IPS-18a (cell line): ENCODE results near the gene ATP1B1.
A peak's percentile ranks its signal among the peaks of the same experiment; 100 is the strongest.

Experiments used
- H3K27ac ChIP-seq: one replicate; pipeline ENCODE4 v1.5.1; 2013; ENCODE audit warnings: low read length
- H3K27me3 ChIP-seq: one replicate; pipeline ENCODE4 v1.6.1; 2013; ENCODE audit warnings: mild to moderate bottlenecking, low read length; ENCODE audit not compliant: control insufficient read depth, insufficient read depth
- H3K36me3 ChIP-seq: one replicate; pipeline ENCODE4 v1.6.1; 2013; ENCODE audit warnings: low read depth, low read length; ENCODE audit not compliant: control insufficient read depth
- H3K4me1 ChIP-seq: one replicate; pipeline ENCODE4 v1.6.1; 2013; ENCODE audit warnings: low read depth, low read length; ENCODE audit not compliant: control insufficient read depth
- H3K4me3 ChIP-seq: one replicate; pipeline ENCODE4 v1.5.1; 2013; ENCODE audit warnings: low read length
- H3K9ac ChIP-seq: one replicate; pipeline ENCODE4 v1.6.1; 2013; ENCODE audit warnings: mild to moderate bottlenecking, low read length, moderate library complexity
- H3K9me3 ChIP-seq: one replicate; pipeline ENCODE4 v1.6.1; 2013; ENCODE audit warnings: low read depth, low read length; ENCODE audit not compliant: control insufficient read depth

Gene ATP1B1

DNA sequence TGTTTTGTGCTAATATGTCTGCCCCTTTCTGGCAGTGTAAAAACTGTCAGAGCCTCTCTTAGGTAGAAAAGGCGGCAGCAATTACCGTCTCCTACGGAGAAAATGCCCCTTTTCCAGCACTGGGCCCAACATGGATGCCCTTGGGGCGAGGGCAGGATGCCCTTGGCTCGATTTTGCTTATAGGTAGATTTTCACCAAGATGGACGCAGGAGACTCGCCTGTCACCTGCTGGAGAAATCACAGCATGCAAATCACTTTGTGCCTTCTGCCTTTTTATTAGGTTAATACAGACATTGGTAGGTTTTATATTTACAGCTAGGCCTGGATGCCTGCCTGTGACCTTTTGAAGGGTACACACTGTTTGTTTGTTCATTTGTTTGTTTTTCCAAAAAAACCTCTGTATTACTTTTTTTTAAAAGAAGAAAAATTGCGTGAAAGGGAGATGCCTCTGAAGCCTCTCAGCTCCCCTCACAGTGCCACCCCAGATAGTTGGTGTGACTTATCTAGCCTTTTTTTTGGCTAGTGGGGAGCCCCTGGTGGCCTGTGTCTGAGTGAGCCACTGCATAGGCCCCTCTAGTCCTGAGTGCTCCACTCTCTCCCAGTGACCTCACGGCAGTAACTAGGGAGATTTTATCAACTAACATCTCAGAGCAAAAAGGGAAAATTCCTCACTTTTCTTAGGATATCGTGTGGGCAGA lies 2.5 kb downstream of the ATP1B1 start:
- peaks cover 15% of the 10 kb centered on the region for H3K27me3 ChIP-seq
- H3K9me3 ChIP-seq = no peaks in the 10 kb centered on the region
- peaks cover 32% of the 10 kb centered on the region for H3K4me1 ChIP-seq
- peak overlapping the region; percentile 29 for H3K9ac ChIP-seq
- peak overlapping the region; percentile 99 for H3K4me3 ChIP-seq
- H3K27ac ChIP-seq = peak overlapping the region; percentile 10
- peaks cover 20% of the 10 kb centered on the region for H3K36me3 ChIP-seq

DNA sequence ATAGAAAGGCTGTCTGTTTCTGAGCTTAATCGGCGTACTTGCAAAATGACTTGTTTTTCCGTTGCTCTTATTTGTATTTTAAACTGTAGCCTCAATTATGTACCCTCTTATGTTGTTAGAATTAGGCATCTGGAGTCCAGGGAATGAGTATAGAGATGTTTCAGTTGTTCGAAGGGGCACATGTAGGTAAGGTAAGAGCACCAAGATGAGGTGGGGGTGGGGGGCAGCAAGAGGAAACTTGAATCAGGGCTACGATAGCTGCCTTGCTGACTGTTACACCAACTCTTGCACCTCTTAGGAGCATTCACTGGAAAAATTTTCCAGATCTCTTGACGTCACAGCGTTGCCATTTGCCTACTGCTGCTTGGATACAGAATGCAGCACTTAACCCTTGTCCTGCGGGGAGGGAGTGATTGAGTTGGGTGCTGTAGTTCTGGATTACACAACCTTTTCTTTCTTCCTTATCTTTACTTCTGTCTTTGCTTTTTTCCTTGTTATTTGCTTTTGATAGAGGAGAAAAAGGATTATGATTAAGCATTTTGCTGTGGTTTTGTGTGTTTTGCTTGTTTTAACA lies 3.2 kb downstream of the ATP1B1 start:
- peak overlapping the region; percentile 4 for H3K4me3 ChIP-seq
- H3K27me3 ChIP-seq = peaks cover 8% of the 10 kb centered on the region
- H3K4me1 ChIP-seq = peaks cover 32% of the 10 kb centered on the region
- H3K36me3 ChIP-seq = peaks cover 25% of the 10 kb centered on the region
- peak overlapping the region; percentile 29 for H3K9ac ChIP-seq
- H3K27ac ChIP-seq = no peak overlapping the region
- H3K9me3 ChIP-seq = no peaks in the 10 kb centered on the region

DNA sequence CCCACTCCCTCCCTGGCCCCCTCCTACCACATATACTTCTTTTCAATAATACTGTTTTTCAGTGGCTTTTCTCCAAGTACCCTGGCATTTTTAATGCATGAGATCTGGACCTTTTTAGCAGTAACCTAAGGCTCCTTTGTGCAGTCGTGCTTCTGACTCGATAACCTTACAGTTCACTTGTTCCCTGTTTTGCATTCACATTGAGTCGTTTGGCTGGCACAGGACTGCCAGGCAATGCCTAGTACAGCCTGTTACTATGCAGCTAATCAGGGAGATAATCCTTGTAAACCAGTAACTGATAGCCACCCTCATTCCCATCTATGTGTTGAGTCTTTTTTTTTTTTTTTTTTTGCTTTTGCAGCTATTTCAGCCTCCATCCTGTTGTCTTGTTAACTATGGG lies 3.7 kb downstream of the ATP1B1 start:
- peaks cover 26% of the 10 kb centered on the region for H3K4me1 ChIP-seq
- no peak overlapping the region for H3K4me3 ChIP-seq
- no peak overlapping the region for H3K9ac ChIP-seq

DNA sequence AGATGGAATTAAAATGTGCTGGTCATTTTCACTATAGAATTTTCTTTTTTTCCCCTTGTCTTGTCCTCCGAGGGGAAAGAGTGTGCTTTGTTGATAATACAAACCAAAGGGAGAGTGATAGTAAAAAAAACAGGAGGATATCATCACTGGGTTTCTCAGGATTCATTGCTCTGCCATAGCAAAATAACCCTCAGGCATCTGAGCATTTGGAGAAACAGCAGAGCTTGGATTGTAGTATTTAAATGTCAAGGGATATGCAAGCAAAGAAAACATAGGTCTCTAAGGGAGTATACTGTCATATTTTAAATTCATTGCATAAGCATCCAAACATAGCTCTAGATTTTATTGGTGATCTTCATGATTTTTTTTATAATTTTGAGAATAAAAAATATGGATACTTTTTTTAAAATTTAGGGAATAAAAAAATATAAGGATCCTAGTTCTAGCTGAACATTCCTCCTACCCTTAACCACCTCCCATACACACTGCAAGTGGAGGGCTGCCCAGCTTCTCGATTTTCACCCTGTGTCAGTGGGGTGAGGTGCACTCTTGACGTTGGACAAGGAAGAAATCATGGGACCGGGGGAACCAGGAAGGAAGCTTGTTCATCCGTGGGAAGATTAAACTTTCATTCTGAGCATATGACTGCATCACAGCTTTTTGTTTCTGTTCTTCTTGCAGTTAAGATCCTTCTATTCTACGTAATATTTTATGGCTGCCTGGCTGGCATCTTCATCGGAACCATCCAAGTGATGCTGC lies 4.4 kb downstream of the ATP1B1 start:
- no peak overlapping the region for H3K9ac ChIP-seq
- H3K27me3 ChIP-seq = peaks cover 5% of the 10 kb centered on the region
- H3K4me1 ChIP-seq = peaks cover 25% of the 10 kb centered on the region
- no peaks in the 10 kb centered on the region for H3K9me3 ChIP-seq
- no peak overlapping the region for H3K4me3 ChIP-seq
- no peak overlapping the region for H3K27ac ChIP-seq
- peaks cover 25% of the 10 kb centered on the region for H3K36me3 ChIP-seq

More for the DNA sequence above, 3.7 kb downstream of the ATP1B1 start:
- peaks cover 25% of the 10 kb centered on the region for H3K36me3 ChIP-seq
- H3K27me3 ChIP-seq = peaks cover 5% of the 10 kb centered on the region
- no peaks in the 10 kb centered on the region for H3K9me3 ChIP-seq
- H3K27ac ChIP-seq = no peak overlapping the region

DNA sequence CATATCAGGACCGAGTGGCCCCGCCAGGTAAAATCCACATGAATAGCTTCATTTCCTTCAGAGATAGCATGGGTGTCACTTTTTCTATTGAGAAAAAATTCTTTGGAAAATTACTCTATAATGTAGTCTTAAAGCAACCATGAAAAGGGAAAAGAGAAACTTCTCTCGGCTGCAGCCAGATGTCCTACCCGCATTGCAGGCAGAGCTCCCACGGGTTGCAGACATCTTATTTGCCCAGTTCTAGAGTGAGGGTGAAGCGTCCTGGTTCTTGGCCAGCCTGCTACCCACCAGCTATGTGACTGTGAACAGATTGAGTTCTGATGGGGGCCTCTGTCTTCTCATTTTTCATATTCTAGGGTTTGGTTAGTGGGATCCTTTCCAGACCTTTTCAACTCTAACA lies 5.0 kb downstream of the ATP1B1 start:
- H3K9me3 ChIP-seq = no peaks in the 10 kb centered on the region
- peaks cover 5% of the 10 kb centered on the region for H3K27me3 ChIP-seq
- peaks cover 25% of the 10 kb centered on the region for H3K4me1 ChIP-seq
- H3K9ac ChIP-seq = no peak overlapping the region
- no peak overlapping the region for H3K27ac ChIP-seq
- no peak overlapping the region for H3K4me3 ChIP-seq
- H3K36me3 ChIP-seq = peaks cover 25% of the 10 kb centered on the region

DNA sequence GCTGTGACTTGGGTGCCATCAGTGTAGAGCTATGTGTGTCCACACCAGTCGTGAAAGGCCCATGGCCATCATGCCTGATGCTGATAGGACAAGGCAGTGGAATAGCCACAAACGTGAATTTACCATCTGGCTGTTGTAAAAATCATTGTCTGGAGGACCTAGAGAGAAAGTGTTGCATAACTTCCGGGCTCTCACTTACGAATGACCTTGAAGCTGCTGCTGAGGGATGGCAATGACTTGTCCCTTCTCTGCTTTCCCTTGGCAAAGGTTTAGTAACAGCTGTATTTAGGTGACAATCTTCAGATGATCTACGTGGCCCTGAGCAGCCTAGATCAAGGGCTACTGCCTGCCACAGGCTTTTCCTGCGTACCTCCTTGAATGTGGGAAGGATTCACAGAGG lies 5.8 kb downstream of the ATP1B1 start:
- H3K9me3 ChIP-seq = no peaks in the 10 kb centered on the region
- H3K4me1 ChIP-seq = peaks cover 25% of the 10 kb centered on the region
- H3K36me3 ChIP-seq = peaks cover 29% of the 10 kb centered on the region
- no peak overlapping the region for H3K9ac ChIP-seq
- peaks cover 4% of the 10 kb centered on the region for H3K27me3 ChIP-seq
- no peak overlapping the region for H3K27ac ChIP-seq
- no peak overlapping the region for H3K4me3 ChIP-seq

GRCh38 chr1:169113613-169114119 lies 7.2 kb downstream of the ATP1B1 start:
- H3K9ac ChIP-seq = peak overlapping the region; percentile 6
- peak overlapping the region; percentile 29 for H3K4me3 ChIP-seq
- H3K27ac ChIP-seq = peak overlapping the region; percentile 46
- no peaks in the 10 kb centered on the region for H3K27me3 ChIP-seq
- H3K9me3 ChIP-seq = no peaks in the 10 kb centered on the region
- H3K36me3 ChIP-seq = peaks cover 29% of the 10 kb centered on the region
- peaks cover 19% of the 10 kb centered on the region for H3K4me1 ChIP-seq

DNA sequence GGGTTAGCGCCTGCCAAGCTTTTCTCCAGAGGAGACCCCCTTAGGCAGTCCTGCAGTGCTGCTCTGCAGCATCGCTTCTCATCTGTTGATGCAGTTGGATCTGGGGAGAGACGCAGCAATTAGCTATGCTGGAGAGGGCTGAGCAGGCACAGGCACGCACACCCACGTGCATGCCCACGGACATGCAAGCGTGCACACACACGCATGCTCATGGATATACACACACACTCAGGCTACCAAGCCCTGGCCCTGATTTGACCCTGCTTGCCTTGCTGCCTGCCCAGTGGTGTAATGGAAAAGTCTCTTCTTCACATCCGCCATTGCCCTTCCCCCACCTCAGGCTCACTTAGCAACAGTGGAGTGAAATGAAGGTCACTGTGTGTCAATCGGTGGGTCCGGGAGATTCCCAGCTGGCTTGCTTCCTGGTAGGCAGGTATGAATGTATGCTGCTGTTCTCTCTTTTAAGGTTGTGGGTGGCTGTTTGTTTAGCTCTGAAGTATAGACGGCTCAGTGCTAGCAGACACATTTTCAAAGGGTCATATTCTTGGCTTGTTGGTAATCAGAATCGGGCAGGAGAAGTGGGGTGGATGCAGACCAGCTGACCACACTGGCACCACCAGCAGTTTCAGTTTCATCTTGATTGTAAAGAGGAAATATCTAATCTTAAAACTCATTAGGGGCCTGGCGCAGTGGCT lies 9.5 kb downstream of the ATP1B1 start:
- H3K36me3 ChIP-seq = peaks cover 29% of the 10 kb centered on the region
- no peaks in the 10 kb centered on the region for H3K9me3 ChIP-seq
- no peak overlapping the region for H3K27ac ChIP-seq
- H3K9ac ChIP-seq = no peak overlapping the region
- no peak overlapping the region for H3K4me3 ChIP-seq
- no peaks in the 10 kb centered on the region for H3K27me3 ChIP-seq
- no peaks in the 10 kb centered on the region for H3K4me1 ChIP-seq

GRCh38 chr1:169117014-169117413 lies 10.5 kb downstream of the ATP1B1 start:
- H3K27ac ChIP-seq = no peak overlapping the region
- no peak overlapping the region for H3K4me3 ChIP-seq
- no peak overlapping the region for H3K9ac ChIP-seq
- H3K27me3 ChIP-seq = no peaks in the 10 kb centered on the region
- H3K4me1 ChIP-seq = no peaks in the 10 kb centered on the region
- H3K9me3 ChIP-seq = no peaks in the 10 kb centered on the region
- peaks cover 19% of the 10 kb centered on the region for H3K36me3 ChIP-seq

DNA sequence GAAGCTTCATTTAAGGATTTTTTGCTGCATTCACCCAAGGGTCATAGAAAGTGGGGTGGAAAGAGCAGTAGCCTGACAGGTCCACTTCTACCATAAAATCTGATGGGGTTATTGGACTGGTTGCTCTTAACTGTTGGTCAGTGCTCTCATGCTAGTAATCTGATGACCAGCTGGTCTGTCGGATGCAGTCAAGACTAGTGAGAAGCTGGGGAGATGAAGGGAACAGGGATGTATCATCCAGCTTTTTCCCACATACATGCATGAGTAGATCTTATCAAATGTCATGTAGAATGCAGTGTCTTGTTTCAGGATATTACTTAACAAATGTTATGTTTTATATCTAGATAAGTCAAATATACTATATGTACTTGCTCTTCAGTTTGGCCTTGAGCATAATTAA lies 11.1 kb downstream of the ATP1B1 start:
- H3K4me3 ChIP-seq = no peak overlapping the region
- peaks cover 13% of the 10 kb centered on the region for H3K36me3 ChIP-seq
- H3K4me1 ChIP-seq = no peaks in the 10 kb centered on the region
- no peaks in the 10 kb centered on the region for H3K9me3 ChIP-seq
- no peaks in the 10 kb centered on the region for H3K27me3 ChIP-seq
- no peak overlapping the region for H3K9ac ChIP-seq
- no peak overlapping the region for H3K27ac ChIP-seq

GRCh38 chr1:169118227-169118626 lies 11.7 kb downstream of the ATP1B1 start:
- Histone ChIP-seq H3K36me3 (peaks cover 13% of the 10 kb centered on the region), H3K4me1 (no peaks in the 10 kb centered on the region), H3K9me3 (no peaks in the 10 kb centered on the region), H3K27ac (no peak overlapping the region), H3K4me3 (no peak overlapping the region), H3K27me3 (no peaks in the 10 kb centered on the region), H3K9ac (no peak overlapping the region)
